KBM-7 (cell line): ENCODE data around the gene FJX1.
"Not testable (repeated sequence)": the region's sequence is repeated elsewhere in the genome, so short reads cannot be mapped to it uniquely, and the experiment has no call there.

Source experiments
- DNase-seq: peaks from one replicate; pipeline ENCODE4 v3.0.0-alpha.2; 2015
- in situ Hi-C: fragments of 300-500 bp; cut with MboI; formaldehyde crosslinking; loops from 2 replicates; pipeline ENCODE4 v1.14.3; 2020; ENCODE audit warnings: low sequenced_read_pairs, low pct_unique_long_range_greater_than_20kb, mixed read lengths

FJX1 gene

GRCh38 chr11:35655856-35656255 is 37.6 kb downstream of the FJX1 start:
- in situ Hi-C loops: no loop called here
- no peak for DNase-seq

- no peak for DNase-seq
- in situ Hi-C loops: no loop called here
Observed at GRCh38 chr11:35658020-35658948, 40.0 kb downstream of the FJX1 start.

GRCh38 chr11:35661534-35661933 is 43.3 kb downstream of the FJX1 start:
- in situ Hi-C loops: no loop called here
- no peak for DNase-seq

- no peak for DNase-seq
- in situ Hi-C loops: no loop called here
Observed at GRCh38 chr11:35662061-35662648, 43.9 kb downstream of the FJX1 start.

- DNase-seq: peak; percentile 79
- in situ Hi-C loops: no loop called here
Observed at GRCh38 chr11:35662649-35663407, 44.6 kb downstream of the FJX1 start, which contains the start of gene TRIM44. Gene TRIM44 (plus strand): TSS chr11:35662775. CDS start chr11:35663112, 337 bp downstream.

GRCh38 chr11:35663408-35663702 is 45.1 kb downstream of the FJX1 start:
- in situ Hi-C loops: no loop called here
- no peak for DNase-seq

- peak; percentile 16 for DNase-seq
- in situ Hi-C loops: no loop called here
Observed at GRCh38 chr11:35664977-35665441, 46.7 kb downstream of the FJX1 start.

GRCh38 chr11:35667257-35667656 is 49.0 kb downstream of the FJX1 start:
- in situ Hi-C loops: no loop called here
- no peak for DNase-seq

- DNase-seq: not testable (repeated sequence)
Observed at GRCh38 chr11:35668350-35668749, 50.1 kb downstream of the FJX1 start.

More at GRCh38 chr11:35668350-35668749, 50.1 kb downstream of the FJX1 start:
- in situ Hi-C loops: not testable (repeated sequence)
